SK-N-SH treated with all-trans-retinoic acid at 6 μM for 48 hours (cell line): ENCODE data around the gene PARL.

ENCODE experiments used
- CSDC2 ChIP-seq: fragments of 250-450 bp; sonication (Bioruptor Pico); IDR thresholded peaks from 2 replicates; pipeline ENCODE4 v1.5.0; 2020; ENCODE audit warnings: mild to moderate bottlenecking, moderate library complexity
- CSRNP3 ChIP-seq: fragments of 250-450 bp; sonication (Bioruptor Pico); IDR thresholded peaks from 2 replicates; pipeline ENCODE4 v1.5.1; 2021; ENCODE audit warnings: mild to moderate bottlenecking, moderate library complexity
- ESRRG ChIP-seq: fragments of 250-450 bp; sonication (Bioruptor Pico); IDR thresholded peaks from 2 replicates; pipeline ENCODE4 v1.6.1; 2021; ENCODE audit warnings: mild to moderate bottlenecking
- PATZ1 ChIP-seq: fragments of 250-450 bp; sonication (Bioruptor Pico); IDR thresholded peaks from 2 replicates; pipeline ENCODE4 v1.8.0; 2020; ENCODE audit warnings: mild to moderate bottlenecking, moderate library complexity, borderline replicate concordance
- PPARA ChIP-seq: fragments of 250-450 bp; sonication (Bioruptor Pico); IDR thresholded peaks from 2 replicates; pipeline ENCODE4 v1.5.0; 2020; ENCODE audit warnings: mild to moderate bottlenecking, borderline replicate concordance
- TCF4 ChIP-seq: fragments of 250-450 bp; sonication (Bioruptor Pico); IDR thresholded peaks from 2 replicates; pipeline ENCODE4 v1.8.0; 2021; ENCODE audit warnings: mild to moderate bottlenecking, moderate library complexity, borderline replicate concordance
- ZC3H10 ChIP-seq: fragments of 250-450 bp; sonication (Bioruptor Pico); IDR thresholded peaks from 2 replicates; pipeline ENCODE4 v1.5.1; 2021; ENCODE audit warnings: mild to moderate bottlenecking, moderate library complexity
- ZNF8 ChIP-seq: fragments of 450-650 bp; formaldehyde crosslinking; IDR thresholded peaks from 2 replicates; pipeline ENCODE4 v1.5.0; 2020; ENCODE audit warnings: mild to moderate bottlenecking, moderate library complexity

GRCh38 chr3:183814240-183814639 is 70.4 kb downstream of the PARL start:
- no peak for TF ChIP-seq PATZ1
- no peak for TF ChIP-seq CSRNP3 (CRISPR knock-in tag)
- TF ChIP-seq ZNF8 (CRISPR knock-in tag): no peak
- TF ChIP-seq ZC3H10 (CRISPR knock-in tag): no peak
- TF ChIP-seq CSDC2 (CRISPR knock-in tag): no peak
- TF ChIP-seq ESRRG (CRISPR knock-in tag): no peak
- no peak for TF ChIP-seq TCF4
- no peak for TF ChIP-seq PPARA (CRISPR knock-in tag)
